WERI-Rb-1 (cell line): ENCODE results near the gene KCNF1.
A peak's percentile ranks its signal among the peaks of the same experiment; 100 is the strongest.

ENCODE experiments used
- DNase-seq: peaks from one replicate; pipeline ENCODE4 v3.0.0-alpha.2; 2020
- H3K27ac ChIP-seq: fragments of 250-450 bp; sonication (Bioruptor Pico); 2 replicates; pipeline ENCODE4 v1.5.1; 2020; ENCODE audit warnings: mild to moderate bottlenecking, moderate library complexity
- H3K27me3 ChIP-seq: fragments of 250-450 bp; sonication (Bioruptor Pico); 2 replicates; pipeline ENCODE4 v1.5.1; 2021; ENCODE audit warnings: mild to moderate bottlenecking, low read depth, moderate library complexity; ENCODE audit not compliant: insufficient read depth, severe bottlenecking
- H3K36me3 ChIP-seq: fragments of 250-450 bp; sonication (Bioruptor Pico); 2 replicates; pipeline ENCODE4 v1.5.1; 2020; ENCODE audit warnings: mild to moderate bottlenecking, moderate library complexity
- H3K4me3 ChIP-seq: 2 replicates; pipeline ENCODE4 v1.5.1; 2011; ENCODE audit warnings: low read depth, mild to moderate bottlenecking, control low read depth, low read length
- H3K9me3 ChIP-seq: fragments of 250-450 bp; sonication (Bioruptor Pico); 2 replicates; pipeline ENCODE4 v1.5.1; 2021; ENCODE audit warnings: mild to moderate bottlenecking, moderate library complexity; ENCODE audit not compliant: severe bottlenecking
- CTCF ChIP-seq: IDR thresholded peaks from 2 replicates; pipeline ENCODE4 v1.5.1; 2011; ENCODE audit warnings: low read depth, mild to moderate bottlenecking, control low read depth, inconsistent platforms, low read length

Gene KCNF1

GRCh38 chr2:10960606-10961489, 49.1 kb downstream of the KCNF1 start:
- peak; percentile 45 for DNase-seq
- no peaks in the 10 kb centered on the region for H3K36me3 ChIP-seq
- H3K9me3 ChIP-seq = no peaks in the 10 kb centered on the region
- TF ChIP-seq CTCF = no peak
- H3K27ac ChIP-seq = no peak overlapping the region
- no peak overlapping the region for H3K4me3 ChIP-seq
- no peaks in the 10 kb centered on the region for H3K27me3 ChIP-seq

DNA sequence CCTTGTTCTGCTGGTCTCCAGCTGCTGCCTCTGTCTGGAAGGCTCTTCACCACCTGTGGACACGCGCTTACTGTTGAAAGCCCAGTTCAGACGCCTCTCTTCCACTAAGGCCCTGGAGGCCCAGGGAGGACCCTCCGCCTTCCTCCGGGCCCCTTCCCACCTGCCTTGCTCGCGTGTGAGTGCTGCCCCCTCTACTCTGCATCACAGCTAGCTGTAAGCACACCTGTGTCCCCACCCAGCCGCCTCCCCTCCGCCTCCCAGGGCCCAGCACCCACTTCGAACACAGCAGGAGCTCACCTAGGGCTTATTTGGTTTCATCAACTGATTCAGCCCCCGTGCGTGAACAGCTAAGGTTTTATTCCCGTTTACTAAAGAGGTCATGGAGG, 49.7 kb downstream of the KCNF1 start:
- TF ChIP-seq CTCF = no peak
- Histone ChIP-seq H3K36me3 (no peaks in the 10 kb centered on the region), H3K4me3 (no peak overlapping the region), H3K9me3 (no peaks in the 10 kb centered on the region), H3K27ac (no peak overlapping the region), H3K27me3 (no peaks in the 10 kb centered on the region)
- no peak for DNase-seq

GRCh38 chr2:10962004-10962403, 50.3 kb downstream of the KCNF1 start:
- no peak for DNase-seq
- H3K27ac ChIP-seq = no peak overlapping the region
- no peak for TF ChIP-seq CTCF
- no peaks in the 10 kb centered on the region for H3K9me3 ChIP-seq
- no peaks in the 10 kb centered on the region for H3K27me3 ChIP-seq
- no peaks in the 10 kb centered on the region for H3K36me3 ChIP-seq
- H3K4me3 ChIP-seq = no peak overlapping the region

GRCh38 chr2:10963155-10963554, 51.4 kb downstream of the KCNF1 start:
- no peak overlapping the region for H3K27ac ChIP-seq
- no peaks in the 10 kb centered on the region for H3K9me3 ChIP-seq
- H3K36me3 ChIP-seq = no peaks in the 10 kb centered on the region
- H3K27me3 ChIP-seq = no peaks in the 10 kb centered on the region
- DNase-seq = no peak
- no peak for TF ChIP-seq CTCF
- no peak overlapping the region for H3K4me3 ChIP-seq
